Prostate gland (tissue), 2 donors: ENCODE data around the gene TNFRSF17.

ENCODE experiments used
- CTCF ChIP-seq, 4 experiments: fragments of 200-600 bp in 2 of 4; fragments of 450-650 bp in 2 of 4; sonication (generic) in 2 of 4; IDR thresholded peaks; 1 replicate in 3 of 4; 2 replicates in 1 of 4; pipeline ENCODE4 v1.5.1; 2016 to 2019; ENCODE audit warnings: antibody characterized with exemption in 4 of 4, mild to moderate bottlenecking in 2 of 4, moderate library complexity in 2 of 4
- POLR2A ChIP-seq: fragments of 450-650 bp; IDR thresholded peaks from one replicate; pipeline ENCODE4 v1.6.1; 2016; ENCODE audit warnings: antibody characterized with exemption, mild to moderate bottlenecking
- POLR2AphosphoS5 ChIP-seq: sonication (generic); formaldehyde crosslinking; IDR thresholded peaks from one replicate; pipeline ENCODE4 v1.6.1; 2017; ENCODE audit warnings: antibody characterized with exemption

- TF ChIP-seq CTCF (IDR thresholded peaks at IDR 0.05) = no peak
- no peak for TF ChIP-seq POLR2AphosphoS5
- TF ChIP-seq POLR2A = no peak
These were observed 2.3 kb downstream of the TNFRSF17 start for GRCh38 chr16:11967195-11967911.
